Measurements from ENCODE around the gene UTP14C. TPM values are rescaled to one million over a fixed set of nuclear protein-coding genes. Genes with fewer than 3 reads are reported as not detected.

UTP14C gene
- total and polyA plus RNA-seq, 4 donors = 5.8 to 18.7 (median 9.6) TPM

GRCh38 chr13:52034616-52035226, 10.2 kb downstream of the UTP14C start (continued):
- no peak for TF ChIP-seq REST (IDR thresholded peaks at IDR 0.05)

- Histone ChIP-seq H3K4me3 (ENCODE audit: low read depth in 1 of 3, low read length in 3 of 3) (no peak overlapping the region), H3K4me1 (ENCODE audit: control insufficient read depth in 4 of 4, insufficient read depth in 4 of 4, low read length in 3 of 4) (peaks cover 0 to 3% (median 0%) of the 10 kb centered on the region in 4 donors), H3K27me3 (ENCODE audit: control insufficient read depth in 4 of 4, insufficient read depth in 4 of 4, low read length in 3 of 4) (no peaks in the 10 kb centered on the region), H3K9me3 (ENCODE audit: control insufficient read depth in 4 of 4, low read length in 3 of 4) (no peaks in the 10 kb centered on the region), H3K27ac (ENCODE audit: low read depth in 1 of 2, low read length in 2 of 2) (no peak overlapping the region), H3K9ac (ENCODE audit: low read depth in 1 of 2, low read length in 2 of 2) (no peak overlapping the region), H3K36me3 (ENCODE audit: control insufficient read depth in 4 of 4, insufficient read depth in 3 of 4, low read depth in 1 of 4, low read length in 3 of 4) (no peaks in the 10 kb centered on the region)
- no peak for DNase-seq (ENCODE audit: low spot score)
- TF ChIP-seq HNF4A (conservative IDR thresholded peaks at IDR 0.05) (no peak), JUND (IDR thresholded peaks at IDR 0.05) (no peak), EGR1 (IDR thresholded peaks at IDR 0.05; ENCODE audit: low read depth in 2 of 2) (no peak), FOXA2 (IDR thresholded peaks at IDR 0.05) (no peak), RAD21 (IDR thresholded peaks at IDR 0.05) (no peak), GABPA (IDR thresholded peaks at IDR 0.05 in 1 of 2, conservative IDR thresholded peaks at IDR 0.05 in 1 of 2) (no peak), YY1 (IDR thresholded peaks at IDR 0.05) (no peak), RXRA (IDR thresholded peaks at IDR 0.05) (no peak), ATF3 (IDR thresholded peaks at IDR 0.05) (no peak), REST (IDR thresholded peaks at IDR 0.05) (no peak), SP1 (IDR thresholded peaks at IDR 0.05) (no peak), FOXA1 (IDR thresholded peaks at IDR 0.05) (no peak), NR2F2 (IDR thresholded peaks at IDR 0.05) (no peak), TAF1 (conservative IDR thresholded peaks at IDR 0.05) (no peak), HNF4G (IDR thresholded peaks at IDR 0.05) (no peak)
- TF ChIP-seq, protein P1, sequence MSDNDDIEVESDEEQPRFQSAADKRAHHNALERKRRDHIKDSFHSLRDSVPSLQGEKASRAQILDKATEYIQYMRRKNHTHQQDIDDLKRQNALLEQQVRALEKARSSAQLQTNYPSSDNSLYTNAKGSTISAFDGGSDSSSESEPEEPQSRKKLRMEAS (IDR thresholded peaks at IDR 0.05) = no peak
- TF ChIP-seq, protein P2, sequence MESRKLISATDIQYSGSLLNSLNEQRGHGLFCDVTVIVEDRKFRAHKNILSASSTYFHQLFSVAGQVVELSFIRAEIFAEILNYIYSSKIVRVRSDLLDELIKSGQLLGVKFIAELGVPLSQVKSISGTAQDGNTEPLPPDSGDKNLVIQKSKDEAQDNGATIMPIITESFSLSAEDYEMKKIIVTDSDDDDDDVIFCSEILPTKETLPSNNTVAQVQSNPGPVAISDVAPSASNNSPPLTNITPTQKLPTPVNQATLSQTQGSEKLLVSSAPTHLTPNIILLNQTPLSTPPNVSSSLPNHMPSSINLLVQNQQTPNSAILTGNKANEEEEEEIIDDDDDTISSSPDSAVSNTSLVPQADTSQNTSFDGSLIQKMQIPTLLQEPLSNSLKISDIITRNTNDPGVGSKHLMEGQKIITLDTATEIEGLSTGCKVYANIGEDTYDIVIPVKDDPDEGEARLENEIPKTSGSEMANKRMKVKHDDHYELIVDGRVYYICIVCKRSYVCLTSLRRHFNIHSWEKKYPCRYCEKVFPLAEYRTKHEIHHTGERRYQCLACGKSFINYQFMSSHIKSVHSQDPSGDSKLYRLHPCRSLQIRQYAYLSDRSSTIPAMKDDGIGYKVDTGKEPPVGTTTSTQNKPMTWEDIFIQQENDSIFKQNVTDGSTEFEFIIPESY (IDR thresholded peaks at IDR 0.05) = no peak
- TF ChIP-seq, protein P3, sequence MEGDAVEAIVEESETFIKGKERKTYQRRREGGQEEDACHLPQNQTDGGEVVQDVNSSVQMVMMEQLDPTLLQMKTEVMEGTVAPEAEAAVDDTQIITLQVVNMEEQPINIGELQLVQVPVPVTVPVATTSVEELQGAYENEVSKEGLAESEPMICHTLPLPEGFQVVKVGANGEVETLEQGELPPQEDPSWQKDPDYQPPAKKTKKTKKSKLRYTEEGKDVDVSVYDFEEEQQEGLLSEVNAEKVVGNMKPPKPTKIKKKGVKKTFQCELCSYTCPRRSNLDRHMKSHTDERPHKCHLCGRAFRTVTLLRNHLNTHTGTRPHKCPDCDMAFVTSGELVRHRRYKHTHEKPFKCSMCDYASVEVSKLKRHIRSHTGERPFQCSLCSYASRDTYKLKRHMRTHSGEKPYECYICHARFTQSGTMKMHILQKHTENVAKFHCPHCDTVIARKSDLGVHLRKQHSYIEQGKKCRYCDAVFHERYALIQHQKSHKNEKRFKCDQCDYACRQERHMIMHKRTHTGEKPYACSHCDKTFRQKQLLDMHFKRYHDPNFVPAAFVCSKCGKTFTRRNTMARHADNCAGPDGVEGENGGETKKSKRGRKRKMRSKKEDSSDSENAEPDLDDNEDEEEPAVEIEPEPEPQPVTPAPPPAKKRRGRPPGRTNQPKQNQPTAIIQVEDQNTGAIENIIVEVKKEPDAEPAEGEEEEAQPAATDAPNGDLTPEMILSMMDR (IDR thresholded peaks at IDR 0.05; ENCODE audit: low read depth, low read length, missing input control) = no peak
- 94% methylated on average over 1 of the region's 1 CpG for WGBS
Observed at GRCh38 chr13:52036037-52036436, 11.5 kb downstream of the UTP14C start.
